T-helper 1 cell treated with Interleukin-12 subunit alpha and Interleukin-12 subunit beta and Interleukin-4 antibody, amounts not matched to agents 30 ng/mL and 1 ng/mL, for 36 hours (primary cell): Measurements from ENCODE around the gene AZU1. TPM values are rescaled to one million over a fixed set of nuclear protein-coding genes. Genes with fewer than 3 reads are reported as not detected.
"Not testable (repeated sequence)": the region's sequence is repeated elsewhere in the genome, so short reads cannot be mapped to it uniquely, and the experiment has no call there.

ENCODE experiments used
- intact Hi-C: fragments of 100-400 bp; cut with micrococcal nuclease; formaldehyde crosslinking; loops from one replicate; pipeline ENCODE4 v1.15.1; 2024
- total RNA-seq: library from RNA; stranded (reverse); gene quantifications from 2 replicates; pipeline ENCODE4 v1.2.3, GENCODE V29; 2022

Gene AZU1
- total RNA-seq, 1 donor from 2014 or later: not detected

DNA sequence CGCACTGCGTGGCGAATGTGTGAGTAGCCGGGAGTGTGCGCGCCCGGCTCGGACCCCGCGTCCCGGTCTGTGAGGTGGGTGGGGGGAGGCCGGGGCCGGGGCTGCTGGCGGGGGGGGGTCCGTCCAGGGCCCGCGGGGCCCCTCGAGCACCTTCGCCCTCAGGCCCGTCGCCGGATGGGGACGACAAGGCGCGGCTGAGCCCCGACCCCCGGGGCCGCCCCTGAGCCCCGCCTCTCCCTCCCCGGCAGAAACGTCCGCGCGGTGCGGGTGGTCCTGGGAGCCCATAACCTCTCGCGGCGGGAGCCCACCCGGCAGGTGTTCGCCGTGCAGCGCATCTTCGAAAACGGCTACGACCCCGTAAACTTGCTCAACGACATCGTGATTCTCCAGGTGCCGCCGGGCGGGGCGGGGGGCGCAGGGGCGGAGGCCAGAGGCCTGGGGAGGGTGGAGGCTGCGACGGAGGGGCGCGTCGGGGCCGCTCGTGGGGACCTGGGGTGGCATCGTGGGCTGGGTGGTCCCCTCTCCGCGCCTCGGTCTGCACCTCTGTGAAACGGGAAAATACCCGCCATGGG lies 25.5 kb downstream of the AZU1 start:
- intact Hi-C loops: no loop called here

DNA sequence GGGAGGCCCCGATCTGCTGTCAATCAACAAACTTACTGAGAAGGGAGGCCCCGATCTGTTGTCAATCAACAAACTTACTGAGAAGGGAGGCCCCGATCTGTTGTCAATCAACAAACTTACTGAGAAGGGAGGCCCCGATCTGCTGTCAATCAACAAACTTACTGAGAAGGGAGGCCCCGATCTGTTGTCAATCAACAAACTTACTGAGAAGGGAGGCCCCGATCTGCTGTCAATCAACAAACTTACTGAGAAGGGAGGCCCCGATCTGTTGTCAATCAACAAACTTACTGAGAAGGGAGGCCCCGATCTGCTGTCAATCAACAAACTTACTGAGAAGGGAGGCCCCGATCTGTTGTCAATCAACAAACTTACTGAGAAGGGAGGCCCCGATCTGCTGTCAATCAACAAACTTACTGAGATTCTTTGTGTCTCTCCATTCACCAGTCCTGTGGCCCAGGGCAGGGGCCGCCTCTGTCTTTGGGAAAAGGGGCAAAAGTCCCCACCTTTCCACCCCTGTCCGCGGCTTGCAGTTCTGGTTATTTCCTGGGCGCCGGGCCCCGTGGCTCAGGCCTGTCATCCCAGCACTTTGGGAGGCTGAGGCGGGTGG lies 26.1 kb downstream of the AZU1 start:
- intact Hi-C loops: not testable (repeated sequence)

DNA sequence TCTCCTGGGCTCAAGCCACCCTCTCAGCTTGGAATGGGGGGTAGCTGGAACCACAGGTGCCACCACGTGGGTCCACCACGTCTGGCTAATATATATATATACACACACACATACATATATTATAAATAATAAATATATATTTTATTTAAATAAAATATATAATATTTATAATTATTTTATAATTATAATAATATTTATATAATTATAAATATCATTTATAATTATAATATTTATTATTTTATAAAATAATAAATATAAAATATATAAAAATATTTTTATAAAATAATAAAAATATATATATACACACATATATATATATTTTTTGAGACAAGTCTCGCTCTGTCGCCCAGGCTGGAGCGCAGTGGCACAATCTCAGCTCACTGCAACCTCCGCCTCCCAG lies 26.9 kb downstream of the AZU1 start:
- intact Hi-C loops: no loop called here

DNA sequence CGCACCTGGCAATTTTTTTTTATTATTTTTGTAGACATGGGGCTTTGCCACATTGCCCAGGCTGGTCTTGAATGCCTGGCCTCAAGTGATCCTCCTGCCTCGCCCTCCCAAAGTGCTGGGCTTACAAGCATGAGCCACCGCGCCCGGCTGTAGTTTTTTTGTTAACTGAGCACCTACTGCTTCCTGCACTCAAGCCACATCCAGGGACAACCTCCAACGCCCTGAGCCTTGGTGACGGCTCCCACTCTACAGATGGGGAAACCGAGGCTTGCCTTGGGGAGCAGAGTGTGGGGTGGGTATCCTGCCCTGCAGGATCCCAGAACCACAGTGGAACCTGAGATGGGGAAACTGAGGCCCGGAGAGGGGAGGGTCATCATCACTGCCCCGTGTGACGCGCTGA lies 27.5 kb downstream of the AZU1 start:
- intact Hi-C loops: no loop called here

DNA sequence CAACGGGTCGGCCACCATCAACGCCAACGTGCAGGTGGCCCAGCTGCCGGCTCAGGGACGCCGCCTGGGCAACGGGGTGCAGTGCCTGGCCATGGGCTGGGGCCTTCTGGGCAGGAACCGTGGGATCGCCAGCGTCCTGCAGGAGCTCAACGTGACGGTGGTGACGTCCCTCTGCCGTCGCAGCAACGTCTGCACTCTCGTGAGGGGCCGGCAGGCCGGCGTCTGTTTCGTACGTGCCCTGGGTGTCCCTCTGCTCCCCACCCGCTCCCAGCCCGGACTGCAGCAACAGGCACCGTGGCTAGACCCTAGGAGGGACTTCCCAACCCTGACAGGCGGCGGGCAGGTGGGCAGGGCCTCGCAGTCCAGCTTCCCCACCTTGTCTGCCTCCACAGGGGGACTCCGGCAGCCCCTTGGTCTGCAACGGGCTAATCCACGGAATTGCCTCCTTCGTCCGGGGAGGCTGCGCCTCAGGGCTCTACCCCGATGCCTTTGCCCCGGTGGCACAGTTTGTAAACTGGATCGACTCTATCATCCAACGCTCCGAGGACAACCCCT lies 28.0 kb downstream of the AZU1 start:
- intact Hi-C loops: no loop called here

DNA sequence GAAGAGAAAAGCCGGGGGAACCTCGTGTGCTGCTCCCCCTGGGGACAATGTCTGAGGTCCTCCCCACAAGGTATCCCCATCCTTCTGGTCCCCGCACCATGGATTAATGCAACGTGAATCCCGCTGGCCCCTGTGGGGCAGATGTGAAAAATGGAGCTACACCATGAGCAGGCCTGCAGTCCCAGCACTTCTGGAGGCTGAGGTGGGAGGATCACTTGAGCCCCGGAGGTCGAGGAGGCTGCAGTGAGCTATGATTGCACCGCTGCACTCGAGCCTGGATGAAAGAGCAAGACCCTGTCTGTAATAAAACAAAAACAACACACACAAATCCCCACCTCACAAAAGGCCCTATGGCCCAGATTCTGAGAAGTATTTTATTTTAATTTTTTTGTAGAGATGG lies 30.6 kb downstream of the AZU1 start:
- intact Hi-C loops: no loop called here

DNA sequence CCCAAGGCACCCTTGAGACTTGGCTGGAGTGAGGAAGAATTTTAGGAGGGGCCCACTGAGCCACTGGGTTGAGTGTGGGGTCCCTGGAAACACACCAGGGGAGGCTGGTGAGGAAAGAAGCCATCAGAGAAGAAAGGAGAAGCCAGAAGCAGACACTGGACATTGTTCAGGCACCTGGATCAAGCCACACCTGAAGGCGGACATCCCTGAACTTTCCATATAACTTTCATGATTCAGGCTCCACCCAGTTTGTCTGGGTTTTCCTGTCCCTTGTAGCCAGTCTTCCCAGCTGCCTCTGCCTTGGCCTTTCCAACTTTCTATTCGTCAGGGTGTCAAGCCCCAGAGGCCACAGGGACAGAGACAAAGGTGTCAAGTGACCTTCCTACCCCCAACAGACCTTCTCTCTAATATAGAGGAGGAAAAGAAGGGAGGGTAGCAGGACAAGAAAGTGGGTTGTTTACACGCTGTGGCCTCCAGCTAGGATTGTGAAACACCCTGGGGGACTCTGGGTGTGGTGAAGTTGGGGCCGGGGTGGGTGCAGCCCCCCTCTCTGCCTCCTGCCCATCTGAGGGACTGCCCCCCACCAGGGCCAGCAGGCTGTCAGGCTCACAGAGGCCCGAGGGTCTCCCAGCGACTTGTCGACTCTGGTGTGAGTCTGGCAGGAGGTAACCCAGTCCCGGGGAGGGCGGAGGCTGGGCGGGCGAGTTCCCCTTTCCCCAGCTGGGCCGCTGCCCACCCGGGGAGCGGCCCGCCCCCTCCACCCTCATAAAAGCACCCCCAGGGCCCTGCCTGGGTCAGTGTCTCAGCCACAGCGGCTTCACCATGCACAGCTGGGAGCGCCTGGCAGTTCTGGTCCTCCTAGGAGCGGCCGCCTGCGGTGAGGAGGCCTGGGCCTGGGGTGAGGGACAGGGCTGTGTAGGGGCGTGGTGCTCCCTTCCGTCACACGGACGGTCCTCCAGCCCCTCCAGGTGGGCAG lies 31.5 kb downstream of the AZU1 start, which contains the start of gene CFD:
Gene CFD, plus strand, starts transcription at position 797 of the 976 bp plus-strand sequence. Its CDS starts 26 bp downstream, at position 823.
- intact Hi-C loops: no loop called here

DNA sequence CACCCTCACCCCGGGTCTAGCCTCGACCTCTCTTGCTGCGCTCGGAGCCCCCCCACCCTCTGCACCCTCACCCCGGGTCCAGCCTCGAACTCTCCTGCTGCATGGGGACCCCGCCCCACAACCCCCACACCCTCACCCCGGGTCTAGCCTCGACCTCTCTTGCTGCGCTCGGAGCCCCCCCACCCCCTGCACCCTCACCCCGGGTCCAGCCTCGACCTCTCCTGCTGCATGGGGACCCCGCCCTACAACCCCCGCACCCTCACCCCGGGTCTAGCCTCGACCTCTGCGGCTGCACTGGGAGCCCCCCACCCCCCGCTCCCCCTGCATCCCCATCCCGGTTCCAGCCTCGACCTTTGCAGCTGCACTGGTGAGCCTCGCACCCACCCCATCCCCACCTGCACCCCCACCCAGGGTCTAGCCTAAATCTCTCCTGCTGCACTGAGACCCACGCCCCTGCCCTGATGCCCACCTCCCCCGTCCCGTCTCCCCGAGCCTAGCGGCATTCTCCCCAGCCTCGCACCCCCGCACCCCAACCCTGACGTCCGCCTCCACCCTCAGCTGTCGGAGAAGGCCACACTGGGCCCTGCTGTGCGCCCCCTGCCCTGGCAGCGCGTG lies 33.6 kb downstream of the AZU1 start:
- intact Hi-C loops: no loop called here

DNA sequence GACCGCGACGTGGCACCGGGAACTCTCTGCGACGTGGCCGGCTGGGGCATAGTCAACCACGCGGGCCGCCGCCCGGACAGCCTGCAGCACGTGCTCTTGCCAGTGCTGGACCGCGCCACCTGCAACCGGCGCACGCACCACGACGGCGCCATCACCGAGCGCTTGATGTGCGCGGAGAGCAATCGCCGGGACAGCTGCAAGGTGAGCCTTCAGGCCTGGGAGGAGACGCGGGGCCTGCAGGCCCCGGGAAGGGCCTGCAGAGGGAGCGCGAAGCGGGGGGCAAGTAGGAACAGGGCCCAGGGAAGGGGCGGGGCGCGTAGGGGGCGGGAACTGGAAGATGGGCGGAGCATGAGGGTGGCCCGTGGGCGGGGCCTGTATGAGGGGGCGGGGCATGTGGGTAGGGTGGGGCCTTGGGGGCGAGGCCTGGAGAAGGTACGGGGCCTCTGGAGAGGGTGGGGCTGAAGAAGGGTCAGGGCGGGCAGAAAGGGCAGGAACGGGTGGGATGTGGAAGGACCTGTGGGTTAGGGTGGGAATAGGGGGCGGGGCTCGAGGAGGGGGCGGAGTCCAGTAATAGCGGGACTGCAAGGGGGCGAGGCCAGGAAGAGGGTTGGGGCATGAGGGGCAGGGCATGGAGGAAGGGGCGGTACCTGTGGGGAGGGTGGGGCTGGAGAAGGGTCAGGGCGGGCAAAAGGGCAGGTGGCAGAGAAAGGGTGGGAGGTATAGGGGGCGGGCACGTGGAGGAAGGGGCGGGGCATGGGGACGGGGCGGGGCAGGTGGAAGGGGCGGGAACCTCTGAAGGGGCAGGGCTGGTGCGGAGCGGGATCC lies 34.3 kb downstream of the AZU1 start:
- intact Hi-C loops: loop anchor here (1.0 to 2.0 kb wide), 12 partner anchors 11 to 387 kb away; partner anchors contain the start of genes ARHGAP45, MED16, MIDN and PTBP1

DNA sequence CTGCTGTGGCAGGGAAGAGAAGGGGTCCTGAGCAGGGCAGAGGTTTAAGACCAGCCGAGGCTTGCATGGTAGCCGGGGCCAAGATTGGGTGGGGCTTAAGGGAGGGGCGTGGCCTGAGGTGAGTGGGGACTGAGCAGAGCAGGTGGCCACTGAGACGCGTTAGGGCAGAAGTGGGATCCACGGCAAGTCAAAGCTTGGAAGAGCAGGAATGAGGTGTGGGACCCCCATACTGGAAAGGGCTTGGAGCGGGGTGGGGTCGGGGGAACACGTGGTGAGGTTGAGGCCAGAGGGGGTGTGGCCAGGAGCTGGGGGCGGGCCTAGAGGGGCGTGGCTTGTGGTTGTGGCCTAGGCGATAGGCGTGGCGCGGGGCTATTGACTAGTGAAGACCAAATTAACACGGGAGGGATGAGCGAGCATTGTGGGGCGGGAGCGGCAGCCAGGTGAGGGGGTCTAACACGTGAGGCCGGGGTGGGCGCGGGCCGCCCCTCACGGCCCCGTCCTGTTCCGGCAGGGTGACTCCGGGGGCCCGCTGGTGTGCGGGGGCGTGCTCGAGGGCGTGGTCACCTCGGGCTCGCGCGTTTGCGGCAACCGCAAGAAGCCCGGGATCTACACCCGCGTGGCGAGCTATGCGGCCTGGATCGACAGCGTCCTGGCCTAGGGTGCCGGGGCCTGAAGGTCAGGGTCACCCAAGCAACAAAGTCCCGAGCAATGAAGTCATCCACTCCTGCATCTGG lies 35.1 kb downstream of the AZU1 start:
- intact Hi-C loops: loop anchor here (1.0 to 2.0 kb wide), 12 partner anchors 11 to 386 kb away; partner anchors contain the start of genes ARHGAP45, MED16, MIDN and PTBP1

DNA sequence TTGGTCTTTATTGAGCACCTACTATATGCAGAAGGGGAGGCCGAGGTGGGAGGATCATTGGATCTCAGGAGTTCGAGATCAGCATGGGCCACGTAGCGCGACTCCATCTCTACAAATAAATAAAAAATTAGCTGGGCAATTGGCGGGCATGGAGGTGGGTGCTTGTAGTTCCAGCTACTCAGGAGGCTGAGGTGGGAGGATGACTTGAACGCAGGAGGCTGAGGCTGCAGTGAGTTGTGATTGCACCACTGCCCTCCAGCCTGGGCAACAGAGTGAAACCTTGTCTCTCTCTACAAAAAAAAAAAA lies 35.6 kb downstream of the AZU1 start:
- intact Hi-C loops: loop anchor here (2.0 kb wide), 6 partner anchors 46 to 386 kb away; partner anchors contain the start of genes ARHGAP45, MIDN and PTBP1

DNA sequence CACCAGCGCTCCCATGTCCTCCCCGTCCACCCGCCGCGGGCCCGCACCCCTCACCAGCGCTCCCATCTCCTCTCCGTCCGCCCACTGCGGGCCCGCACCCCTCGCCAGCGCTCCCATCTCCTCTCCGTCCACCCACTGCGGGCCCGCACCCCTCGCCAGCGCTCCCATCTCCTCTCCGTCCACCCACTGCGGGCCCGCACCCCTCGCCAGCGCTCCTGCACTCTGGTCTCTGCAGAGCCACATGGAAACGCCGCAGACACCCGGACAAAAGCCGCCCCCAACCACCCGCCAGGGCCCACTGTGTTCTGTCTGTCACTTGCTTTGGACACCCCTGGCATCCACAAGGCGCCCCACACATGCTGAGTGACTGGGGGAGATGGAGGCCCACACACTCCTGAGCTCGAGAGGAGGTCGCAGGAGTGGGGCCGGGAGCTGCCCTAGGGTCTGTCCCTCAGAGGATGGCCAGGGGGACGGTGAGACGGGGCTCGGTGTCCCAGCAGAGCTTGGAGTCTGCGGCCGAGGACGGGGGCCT lies 39.2 kb downstream of the AZU1 start:
- intact Hi-C loops: no loop called here

DNA sequence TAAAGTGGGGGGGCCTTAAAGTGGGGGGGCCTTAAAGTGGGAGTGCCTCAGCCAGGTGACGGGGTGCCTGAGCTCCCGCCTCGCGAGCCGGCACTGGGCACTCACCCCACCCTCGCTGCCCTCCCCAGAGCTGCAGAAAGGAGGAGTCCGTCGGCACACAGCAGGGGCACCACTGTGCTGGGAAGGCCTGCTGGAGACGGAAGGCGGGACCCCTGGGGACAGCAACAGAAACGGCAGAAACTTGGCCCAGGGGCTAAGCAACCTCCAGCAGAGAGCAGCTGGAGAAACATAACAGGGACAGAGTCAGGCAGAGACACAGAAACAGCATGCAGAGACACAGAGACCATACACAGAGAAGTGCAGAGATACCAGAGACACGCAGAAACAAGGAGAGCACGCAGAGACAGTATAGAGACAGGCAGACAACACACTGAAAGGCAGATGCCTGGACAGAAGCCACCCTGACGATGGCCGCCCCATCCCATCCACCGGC lies 39.7 kb downstream of the AZU1 start:
- intact Hi-C loops: no loop called here

DNA sequence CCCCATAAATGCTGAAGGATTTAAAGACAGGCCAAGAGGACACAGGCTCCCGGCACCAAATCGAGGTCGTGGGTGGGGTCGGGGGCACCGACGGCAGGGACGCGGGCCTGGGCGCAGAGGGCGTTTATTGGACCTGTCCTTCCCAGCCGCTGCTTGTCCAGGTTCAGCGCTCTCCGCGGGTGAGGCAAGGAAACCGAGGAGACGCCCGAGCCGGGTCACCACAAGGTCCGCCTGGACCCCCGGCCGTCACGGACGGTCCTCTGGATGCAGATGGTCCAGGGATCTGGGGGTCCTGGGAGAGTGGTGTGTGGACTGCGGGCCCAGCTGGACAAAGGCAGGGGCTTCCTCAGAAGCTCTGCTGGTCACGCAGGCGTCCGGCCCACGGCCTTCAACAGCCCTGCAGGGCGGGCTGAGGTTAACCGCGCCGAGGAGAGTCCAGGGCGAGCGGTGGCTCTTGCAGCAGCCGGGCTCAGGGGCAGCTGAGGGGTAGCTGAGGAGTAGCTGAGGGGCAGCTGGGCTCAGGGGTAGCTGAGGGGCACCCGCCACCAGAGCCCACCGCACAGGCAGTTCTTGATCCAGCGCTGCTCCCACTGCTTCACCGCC lies 40.3 kb downstream of the AZU1 start:
- intact Hi-C loops: no loop called here

DNA sequence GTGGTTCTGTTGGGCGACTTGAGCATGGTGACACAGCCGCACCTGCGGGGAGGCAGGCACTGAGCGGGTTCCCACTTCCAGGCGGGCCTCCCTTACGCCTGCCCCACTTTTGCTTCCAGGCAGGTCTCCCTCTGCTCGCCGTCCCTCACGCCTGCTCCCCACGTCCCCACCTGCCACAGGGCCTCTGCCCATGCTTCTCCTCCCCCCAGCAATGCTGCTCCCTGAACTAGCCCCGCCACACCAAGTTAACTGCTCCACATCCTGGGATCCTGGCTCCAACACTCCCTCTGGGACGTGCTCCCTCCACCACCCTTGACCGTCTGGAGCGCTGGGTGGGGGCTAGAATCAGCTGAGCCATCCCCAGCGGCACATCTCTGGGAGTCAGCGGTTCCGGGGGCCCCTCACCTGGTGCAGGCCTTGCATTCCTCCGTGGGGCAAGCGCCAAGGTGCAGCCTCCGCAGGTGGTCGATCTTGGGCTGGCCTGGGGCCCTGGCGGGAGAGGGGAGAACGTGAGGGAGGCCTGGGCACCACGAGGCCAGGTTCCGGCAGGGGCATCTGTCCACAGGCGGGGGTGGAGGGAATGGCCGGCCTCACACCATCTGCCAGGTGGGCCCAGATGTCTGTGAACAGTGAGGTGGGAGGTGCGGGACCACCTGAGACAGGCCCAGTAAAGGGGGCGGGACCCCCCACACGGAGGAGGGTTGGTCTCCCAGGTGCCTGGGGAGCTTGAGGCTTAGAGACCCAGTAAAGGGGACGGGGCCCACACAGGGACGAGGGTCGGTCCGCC lies 41.0 kb downstream of the AZU1 start:
- intact Hi-C loops: no loop called here

DNA sequence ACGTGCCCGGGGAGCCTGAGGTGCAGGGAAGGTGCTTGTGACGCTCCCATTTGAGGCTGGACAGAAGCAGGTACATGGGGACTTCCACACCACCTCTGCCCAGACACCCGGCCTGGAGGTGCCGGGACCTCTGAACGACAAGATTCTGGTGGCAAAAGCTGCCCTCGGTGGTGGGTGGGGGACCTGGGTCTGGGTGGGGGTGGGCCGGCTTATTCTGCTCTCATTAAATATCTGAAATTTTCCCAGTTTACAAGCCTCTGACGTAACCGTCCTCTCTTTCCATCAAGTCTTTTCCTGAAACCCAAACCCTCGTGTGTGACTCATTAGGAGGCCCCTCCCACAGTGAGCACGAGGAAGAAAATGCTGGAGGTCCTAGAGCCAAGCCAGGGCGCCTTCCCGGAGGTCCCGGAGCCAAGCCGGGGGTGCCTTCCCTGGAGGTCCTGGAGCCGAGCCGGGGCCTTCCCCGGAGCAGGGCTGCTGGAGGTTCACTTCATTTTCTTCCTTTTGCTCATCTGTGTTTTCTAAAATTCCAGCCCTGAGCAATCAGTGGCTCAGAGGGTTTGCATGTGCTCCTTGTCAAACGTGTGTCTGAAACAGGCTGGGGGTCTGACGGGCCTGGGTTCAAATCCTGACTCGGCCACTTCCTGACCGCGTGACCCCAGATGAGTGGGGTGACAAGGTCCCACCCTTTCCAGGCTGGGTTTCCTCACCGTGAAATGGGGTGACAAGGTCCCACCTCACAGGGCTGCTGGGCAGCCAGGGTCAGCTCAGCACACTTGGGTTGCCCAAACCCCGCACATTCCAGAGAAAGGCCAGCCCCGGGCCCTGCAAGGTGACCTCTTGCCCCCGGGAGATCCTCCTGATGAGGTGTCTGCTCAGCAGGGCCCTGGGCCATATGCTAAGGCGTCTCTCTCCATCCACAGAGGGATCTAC lies 41.9 kb downstream of the AZU1 start:
- intact Hi-C loops: no loop called here

DNA sequence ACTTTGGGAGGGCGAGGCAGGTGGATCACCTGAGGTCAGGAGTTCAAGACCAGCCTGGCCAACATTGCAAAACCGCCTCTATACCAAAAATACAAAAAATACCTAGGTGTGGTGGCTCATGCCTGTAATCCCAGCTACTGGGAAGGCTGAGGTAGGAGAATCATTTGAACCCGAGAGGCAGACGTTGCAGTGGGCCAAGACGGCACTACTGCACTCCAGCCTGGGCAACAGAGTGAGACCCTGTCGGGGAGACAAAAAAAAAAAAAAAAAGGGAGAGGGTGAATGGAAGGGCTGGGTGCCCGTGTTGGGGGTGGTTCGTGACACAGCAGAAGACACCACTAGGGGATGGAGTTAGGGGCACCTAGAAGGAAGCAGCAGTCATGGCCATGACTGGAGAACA lies 42.7 kb downstream of the AZU1 start:
- intact Hi-C loops: no loop called here
